Uterus (tissue), 4 donors: Measurements from ENCODE around the gene MBNL3. TPM values are rescaled to one million over a fixed set of nuclear protein-coding genes. Genes with fewer than 3 reads are reported as not detected.

Source experiments
- DNase-seq, 2 donors: peaks; one replicate each; pipeline ENCODE4 v3.0.0-alpha.2; 2019 to 2020
- H3K27ac ChIP-seq, 2 donors: fragments of 200-600 bp; sonication (generic); 1 replicate in 1 of 2; 2 replicates in 1 of 2; pipeline ENCODE4 v1.5.1; 2016 to 2018
- H3K27me3 ChIP-seq, 2 donors: fragments of 200-600 bp; sonication (generic); one replicate each; pipeline ENCODE4 v1.5.1; 2018 to 2019; ENCODE audit warnings: control low read depth in 1 of 2
- H3K36me3 ChIP-seq, 2 donors: fragments of 200-600 bp; sonication (generic); one replicate each; pipeline ENCODE4 v1.5.1; 2019; ENCODE audit warnings: control low read depth in 1 of 2
- H3K4me1 ChIP-seq, 2 donors: fragments of 200-600 bp; sonication (generic); one replicate each; pipeline ENCODE4 v1.5.1; 2018 to 2019; ENCODE audit warnings: control low read depth in 1 of 2
- H3K4me3 ChIP-seq, 2 donors: fragments of 200-600 bp; sonication (generic); 1 replicate in 1 of 2; 2 replicates in 1 of 2; pipeline ENCODE4 v1.5.1; 2018 to 2019; ENCODE audit warnings: mild to moderate bottlenecking in 1 of 2
- H3K9me3 ChIP-seq, 2 donors: fragments of 200-600 bp; sonication (generic); one replicate each; pipeline ENCODE4 v1.5.1; 2019; ENCODE audit warnings: control low read depth in 1 of 2
- POLR2A ChIP-seq, 2 donors: fragments of 450-650 bp; IDR thresholded peaks; one replicate each; pipeline ENCODE4 v1.6.1; 2016; ENCODE audit warnings: antibody characterized with exemption in 2 of 2, mild to moderate bottlenecking in 1 of 2, moderate library complexity in 1 of 2
- intact Hi-C: fragments of 100-400 bp; cut with DNase I; formaldehyde crosslinking; loops from one replicate; pipeline ENCODE4 v1.15.1; 2023; ENCODE audit warnings: low total_unique reads
- total RNA-seq, 4 donors: library from RNA; depleted of rRNA in 3 of 4; stranded (reverse); fragments of >200 nt in 3 of 4; gene quantifications; one replicate each; pipeline versions ENCODE4 v1.1.0 to v1.2.4, GENCODE V29; 2014 to 2023
- TF ChIP-seq, protein P1 (sequence below), 4 experiments: fragments of 200-600 bp in 2 of 4; fragments of 450-650 bp in 2 of 4; sonication (generic) in 2 of 4; IDR thresholded peaks; one replicate each; pipeline ENCODE4 v1.5.1; 2016 to 2019; ENCODE audit warnings: antibody characterized with exemption in 4 of 4, mild to moderate bottlenecking in 2 of 4, moderate library complexity in 1 of 4
- donor health status: DM: yes; HTN: yes; CAD: no.

MBNL3 gene
- total RNA-seq, 4 donors from 2014 or later, result 13.2 to 90.2 (median 32.3) TPM

DNA sequence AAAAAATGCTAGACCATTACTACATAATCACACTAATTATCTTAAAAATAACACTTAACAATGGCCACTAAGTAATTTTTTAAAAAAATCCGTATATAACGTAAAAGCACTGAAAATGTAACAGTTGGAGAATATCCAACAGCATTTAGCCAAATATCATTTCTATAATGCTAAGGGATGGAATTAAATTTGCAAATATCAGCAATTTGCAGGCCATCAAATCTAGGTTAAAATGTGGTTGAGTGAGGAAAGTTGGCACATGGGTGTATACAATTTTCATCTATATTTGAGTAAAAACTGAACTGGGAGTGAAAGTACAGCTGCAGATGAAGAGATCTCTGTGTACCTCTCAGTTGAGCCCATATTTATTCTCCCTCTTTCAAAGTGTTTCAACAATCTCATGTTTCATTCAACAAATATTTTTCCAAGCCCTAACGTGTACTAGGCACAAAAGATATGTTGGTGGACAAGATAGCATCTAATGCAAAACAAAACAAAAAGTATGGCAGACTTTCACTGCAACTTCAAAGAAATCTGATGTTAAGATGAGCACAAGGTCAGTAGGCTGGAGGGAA, 63.0 kb downstream of the MBNL3 start:
- Histone ChIP-seq H3K27ac (no peak overlapping the region), H3K27me3 (peaks cover 0 to 6% of the 10 kb centered on the region in 2 donors), H3K36me3 (no peaks in the 10 kb centered on the region), H3K4me1 (no peaks in the 10 kb centered on the region), H3K9me3 (no peaks in the 10 kb centered on the region), H3K4me3 (no peak overlapping the region)
- DNase-seq, result no peak
- TF ChIP-seq POLR2A (IDR thresholded peaks at IDR 0.05), result no peak
- TF ChIP-seq, protein P1, sequence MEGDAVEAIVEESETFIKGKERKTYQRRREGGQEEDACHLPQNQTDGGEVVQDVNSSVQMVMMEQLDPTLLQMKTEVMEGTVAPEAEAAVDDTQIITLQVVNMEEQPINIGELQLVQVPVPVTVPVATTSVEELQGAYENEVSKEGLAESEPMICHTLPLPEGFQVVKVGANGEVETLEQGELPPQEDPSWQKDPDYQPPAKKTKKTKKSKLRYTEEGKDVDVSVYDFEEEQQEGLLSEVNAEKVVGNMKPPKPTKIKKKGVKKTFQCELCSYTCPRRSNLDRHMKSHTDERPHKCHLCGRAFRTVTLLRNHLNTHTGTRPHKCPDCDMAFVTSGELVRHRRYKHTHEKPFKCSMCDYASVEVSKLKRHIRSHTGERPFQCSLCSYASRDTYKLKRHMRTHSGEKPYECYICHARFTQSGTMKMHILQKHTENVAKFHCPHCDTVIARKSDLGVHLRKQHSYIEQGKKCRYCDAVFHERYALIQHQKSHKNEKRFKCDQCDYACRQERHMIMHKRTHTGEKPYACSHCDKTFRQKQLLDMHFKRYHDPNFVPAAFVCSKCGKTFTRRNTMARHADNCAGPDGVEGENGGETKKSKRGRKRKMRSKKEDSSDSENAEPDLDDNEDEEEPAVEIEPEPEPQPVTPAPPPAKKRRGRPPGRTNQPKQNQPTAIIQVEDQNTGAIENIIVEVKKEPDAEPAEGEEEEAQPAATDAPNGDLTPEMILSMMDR (IDR thresholded peaks at IDR 0.05), result no peak
- intact Hi-C loops, result no loop called here

DNA sequence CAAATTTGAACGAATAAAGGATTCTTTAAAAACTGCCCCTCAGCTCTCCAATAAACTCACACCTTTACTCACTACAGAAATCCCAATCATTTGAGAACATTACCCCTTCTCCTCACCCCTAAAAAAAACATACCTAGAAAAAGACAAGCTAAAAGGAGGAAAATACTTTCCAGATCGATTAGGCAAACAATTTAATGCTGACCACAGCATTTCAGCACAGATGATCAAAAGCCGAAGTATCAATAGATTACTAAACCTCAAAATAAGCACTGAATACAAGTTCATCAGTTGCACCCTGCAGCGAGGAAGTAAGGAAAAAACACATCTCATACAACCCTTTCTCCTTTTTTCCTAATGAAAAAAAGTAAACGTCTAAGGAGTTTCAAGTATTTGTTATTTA, 65.5 kb downstream of the MBNL3 start:
- Histone ChIP-seq H3K4me3 (no peak overlapping the region), H3K9me3 (no peaks in the 10 kb centered on the region), H3K27me3 (no peaks in the 10 kb centered on the region), H3K4me1 (no peaks in the 10 kb centered on the region), H3K27ac (no peak overlapping the region), H3K36me3 (no peaks in the 10 kb centered on the region)
- TF ChIP-seq POLR2A (IDR thresholded peaks at IDR 0.05), result no peak
- TF ChIP-seq, protein P1 (IDR thresholded peaks at IDR 0.05), result no peak
- intact Hi-C loops, result no loop called here
- no peak for DNase-seq

DNA sequence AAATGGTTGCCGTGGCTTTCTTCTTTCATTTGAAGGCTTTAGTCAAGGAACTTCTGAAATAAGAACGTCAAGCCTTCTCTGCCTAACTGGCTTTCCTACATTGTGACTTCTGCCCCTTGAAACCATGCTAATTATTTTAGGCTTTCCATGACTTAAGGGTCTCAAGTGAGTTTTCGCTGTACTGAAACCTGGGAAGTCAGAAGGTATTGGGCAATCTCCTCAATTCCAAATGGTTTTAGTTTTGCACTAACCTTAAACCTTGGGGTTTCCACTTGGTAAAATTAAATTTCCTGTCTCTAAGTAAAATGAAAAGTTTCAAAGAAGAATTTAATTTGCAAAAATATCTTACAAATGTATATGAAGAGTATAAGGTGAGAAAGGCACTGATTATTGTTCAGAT, 73.8 kb downstream of the MBNL3 start:
- TF ChIP-seq, protein P1 (IDR thresholded peaks at IDR 0.05), result no peak
- no peak for TF ChIP-seq POLR2A (IDR thresholded peaks at IDR 0.05)
- Histone ChIP-seq H3K4me3 (no peak overlapping the region), H3K27ac (no peak overlapping the region), H3K9me3 (no peaks in the 10 kb centered on the region), H3K4me1 (no peaks in the 10 kb centered on the region), H3K36me3 (no peaks in the 10 kb centered on the region), H3K27me3 (no peaks in the 10 kb centered on the region)
- intact Hi-C loops, result no loop called here
- DNase-seq, result no peak

DNA sequence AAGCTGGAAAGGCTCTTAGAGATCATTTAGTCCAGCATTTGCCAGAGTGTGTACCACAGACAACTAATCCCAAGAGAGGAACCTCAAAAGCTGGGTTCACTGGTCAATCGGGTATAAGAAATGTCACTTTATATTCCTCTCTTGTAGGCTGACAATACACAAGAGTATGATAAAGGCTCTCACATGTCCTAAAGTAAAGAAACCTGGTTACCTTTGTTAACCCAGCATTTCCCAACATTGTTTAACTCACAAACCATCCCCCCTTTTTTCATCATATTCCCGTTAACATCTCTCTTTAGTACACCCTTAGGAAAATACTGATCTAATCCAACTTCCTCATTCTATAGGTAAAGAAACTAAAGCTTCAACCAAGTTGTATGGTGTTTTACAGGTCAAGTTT, 74.4 kb downstream of the MBNL3 start:
- H3K4me1 ChIP-seq, result no peaks in the 10 kb centered on the region
- H3K4me3 ChIP-seq, result no peak overlapping the region
- H3K36me3 ChIP-seq, result no peaks in the 10 kb centered on the region
- TF ChIP-seq, protein P1 (IDR thresholded peaks at IDR 0.05), result no peak
- no peak for TF ChIP-seq POLR2A (IDR thresholded peaks at IDR 0.05)
- H3K27me3 ChIP-seq, result no peaks in the 10 kb centered on the region
- DNase-seq, result no peak
- no peak overlapping the region for H3K27ac ChIP-seq
- intact Hi-C loops, result no loop called here
- no peaks in the 10 kb centered on the region for H3K9me3 ChIP-seq

DNA sequence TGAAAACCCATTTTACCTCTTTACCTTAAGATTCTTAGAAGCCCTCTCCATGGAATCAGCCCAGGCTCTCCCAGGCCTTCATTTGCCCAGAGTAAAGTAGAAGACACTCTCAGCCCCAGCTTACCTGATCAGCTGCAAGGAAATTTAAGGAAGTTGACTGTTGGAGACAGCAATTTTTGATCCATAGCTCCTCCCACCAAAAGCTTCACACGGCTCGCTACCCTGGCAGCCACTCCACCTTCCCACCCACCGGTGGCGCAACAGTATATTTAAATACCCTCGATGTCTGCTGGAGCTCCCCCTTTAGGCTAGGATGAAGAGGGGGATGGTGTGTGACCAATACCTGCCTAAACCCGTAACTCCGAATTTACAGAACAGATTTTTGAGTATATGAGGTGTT, 75.4 kb downstream of the MBNL3 start:
- DNase-seq, result no peak
- no peak overlapping the region for H3K4me3 ChIP-seq
- no peaks in the 10 kb centered on the region for H3K36me3 ChIP-seq
- no peak overlapping the region for H3K27ac ChIP-seq
- TF ChIP-seq, protein P1 (IDR thresholded peaks at IDR 0.05), result no peak
- no peak for TF ChIP-seq POLR2A (IDR thresholded peaks at IDR 0.05)
- no peaks in the 10 kb centered on the region for H3K9me3 ChIP-seq
- no peaks in the 10 kb centered on the region for H3K4me1 ChIP-seq
- no peaks in the 10 kb centered on the region for H3K27me3 ChIP-seq
- intact Hi-C loops, result no loop called here
